ENCODE measurements around the gene FCMR. TPM values are rescaled to one million over a fixed set of nuclear protein-coding genes. Genes with fewer than 3 reads are reported as not detected.

FCMR gene
- total and polyA plus RNA-seq, 9 of the 15 experiments (the other 6 are each of a cell fraction or from before 2014, with no cell fraction given): 0.11 to 0.82 (median 0.20) TPM; not detected in 5

DNA sequence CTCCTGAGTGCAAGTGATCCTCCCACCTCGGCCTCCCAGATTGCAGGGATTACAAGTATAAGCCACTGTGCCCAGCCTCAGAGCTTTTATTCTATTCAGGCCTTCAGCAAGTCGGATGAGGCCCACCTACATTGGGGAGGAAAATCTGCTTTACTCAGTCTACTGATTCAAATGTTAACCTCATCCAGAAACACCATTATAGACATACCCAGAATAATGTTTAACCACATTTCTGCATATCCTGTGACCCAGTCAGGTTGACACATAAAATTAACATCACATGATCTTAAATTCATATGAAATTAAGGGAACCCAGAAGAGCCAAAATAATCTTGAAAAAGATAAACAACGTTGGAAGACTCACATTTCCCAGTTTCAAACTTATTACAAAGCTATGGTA, 41.4 kb downstream of the FCMR start:
- Histone ChIP-seq H3K27me3 (ENCODE audit: control insufficient read depth in 2 of 2, insufficient read depth in 2 of 2, low read length in 2 of 2) (peaks cover 5 to 6% of the 10 kb centered on the region in 2 experiments; a peak in 3 of 5 replicates), H4K20me1 (replicated peaks; ENCODE audit: control insufficient read depth, insufficient read depth, low read length) (no peaks in the 10 kb centered on the region), H3K4me1 (replicated peaks in 1 of 2; ENCODE audit: control insufficient read depth in 2 of 2, insufficient read depth in 2 of 2, low read length in 2 of 2) (no peaks in the 10 kb centered on the region), H3K4me3 (no peak overlapping the region), H3K36me3 (ENCODE audit: control insufficient read depth, insufficient read depth, low read length) (no peaks in the 10 kb centered on the region), H3K9me3 (replicated peaks; ENCODE audit: control insufficient read depth, insufficient read depth, low read depth, low read length) (peaks cover 8% of the 10 kb centered on the region), H3K9me1 (ENCODE audit: control insufficient read depth, insufficient read depth, low read length) (no peaks in the 10 kb centered on the region), H3K9ac (ENCODE audit: insufficient read depth in 1 of 2, low read depth in 2 of 2, low read length in 2 of 2) (no peak overlapping the region), H2AFZ (ENCODE audit: low read depth, low read length) (no peak overlapping the region), H3K4me2 (ENCODE audit: insufficient read depth, low read length) (no peak overlapping the region), H3K27ac (ENCODE audit: extremely low read depth, low read depth, low read length) (no peak overlapping the region), H3K79me2 (ENCODE audit: control insufficient read depth, insufficient read depth, low read length) (no peaks in the 10 kb centered on the region)
- DNase-seq (ENCODE audit: extremely low read depth in 1 of 4, low spot score in 3 of 4): no peak
- in situ Hi-C loops (cut with MboI) (no loop called here), intact Hi-C loops (cut with micrococcal nuclease) (no loop called here)
- no peak for ATAC-seq
- no TSS peak for BruUV-seq (replicated peaks)
- FAIRE-seq: no peak
- WGBS (ENCODE audit: insufficient coverage, low coverage, missing lambda C conversion rate): 3% methylated on average over 3 of the region's 3 CpGs
- ChIA-PET CTCF (ENCODE audit: low intra/inter-chr PET ratio) (no interaction called here), POLR2A (no interaction called here)
- no peak for TF ChIP-seq CGGBP1 (CRISPR knock-in tag; IDR thresholded peaks at IDR 0.05)
- TF ChIP-seq ZNF57 (CRISPR knock-in tag; IDR thresholded peaks at IDR 0.05): no peak
- no peak for TF ChIP-seq RFX1 (IDR thresholded peaks at IDR 0.05)
- TF ChIP-seq, protein P1, sequence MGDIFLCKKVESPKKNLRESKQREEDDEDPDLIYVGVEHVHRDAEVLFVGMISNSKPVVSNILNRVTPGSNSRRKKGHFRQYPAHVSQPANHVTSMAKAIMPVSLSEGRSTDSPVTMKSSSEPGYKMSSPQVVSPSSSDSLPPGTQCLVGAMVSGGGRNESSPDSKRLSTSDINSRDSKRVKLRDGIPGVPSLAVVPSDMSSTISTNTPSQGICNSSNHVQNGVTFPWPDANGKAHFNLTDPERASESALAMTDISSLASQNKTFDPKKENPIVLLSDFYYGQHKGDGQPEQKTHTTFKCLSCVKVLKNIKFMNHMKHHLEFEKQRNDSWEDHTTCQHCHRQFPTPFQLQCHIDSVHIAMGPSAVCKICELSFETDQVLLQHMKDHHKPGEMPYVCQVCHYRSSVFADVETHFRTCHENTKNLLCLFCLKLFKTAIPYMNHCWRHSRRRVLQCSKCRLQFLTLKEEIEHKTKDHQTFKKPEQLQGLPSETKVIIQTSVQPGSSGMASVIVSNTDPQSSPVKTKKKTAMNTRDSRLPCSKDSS (IDR thresholded peaks at IDR 0.05; ENCODE audit: low read depth, partially characterized antibody): no peak
- TF ChIP-seq TGIF2 (CRISPR knock-in tag; IDR thresholded peaks at IDR 0.05): no peak
- no peak for TF ChIP-seq ZNF699 (CRISPR knock-in tag; IDR thresholded peaks at IDR 0.05; ENCODE audit: insufficient replicate concordance)

All from K562 (cell line).